Neural cell (in vitro differentiated cells): ENCODE data around the gene COTL1. TPM values are rescaled to one million over a fixed set of nuclear protein-coding genes. Genes with fewer than 3 reads are reported as not detected.

Source experiments
- H2AFZ ChIP-seq: fragments of 200-600, 300-800 bp; sonication (generic), shearing (Covaris generic); 2 replicates; pipeline ENCODE4 v1.6.0; 2014; ENCODE audit warnings: low read depth, mild to moderate bottlenecking, antibody characterized with exemption, low read length, moderate library complexity
- H3F3A ChIP-seq: fragments of 200-600 bp; shearing (Covaris generic); 2 replicates; pipeline ENCODE4 v1.6.1; 2016; ENCODE audit warnings: mild to moderate bottlenecking, moderate library complexity, mixed read lengths, antibody characterized with exemption, low read length; ENCODE audit not compliant: insufficient read depth, poor library complexity, severe bottlenecking
- H3K27ac ChIP-seq: fragments of 200-600, 300-800 bp; sonication (generic), shearing (Covaris generic); 2 replicates; pipeline ENCODE4 v1.5.1; 2014; ENCODE audit warnings: mild to moderate bottlenecking, low read length, moderate library complexity
- H3K27me3 ChIP-seq: fragments of 300-800, 200-600 bp; sonication (generic), shearing (Covaris generic); 2 replicates; pipeline ENCODE4 v1.6.0; 2014; ENCODE audit warnings: mild to moderate bottlenecking, low read depth, low read length, moderate library complexity; ENCODE audit not compliant: insufficient read depth
- H3K36me3 ChIP-seq: fragments of 300-800, 200-600 bp; sonication (generic), shearing (Covaris generic); 2 replicates; pipeline ENCODE4 v1.5.1; 2014; ENCODE audit warnings: mild to moderate bottlenecking, antibody characterized with exemption, low read length, moderate library complexity; ENCODE audit not compliant: insufficient read depth
- H3K4me2 ChIP-seq: fragments of 300-800, 200-600 bp; sonication (generic), shearing (Covaris generic); 2 replicates; pipeline ENCODE4 v1.6.0; 2014; ENCODE audit warnings: mild to moderate bottlenecking, low read length
- H3K4me3 ChIP-seq: fragments of 300-800, 200-600 bp; sonication (generic), shearing (Covaris generic); 2 replicates; pipeline ENCODE4 v1.5.1; 2014; ENCODE audit warnings: mild to moderate bottlenecking, low read length, moderate library complexity
- H3K79me2 ChIP-seq: fragments of 200-600 bp; shearing (Covaris generic); replicated peaks from 2 replicates; pipeline ENCODE4 v1.6.0; 2014; ENCODE audit warnings: mild to moderate bottlenecking, low read length, moderate library complexity; ENCODE audit not compliant: insufficient read depth
- H3K9ac ChIP-seq: fragments of 300-800, 200-600 bp; sonication (generic), shearing (Covaris generic); 2 replicates; pipeline ENCODE4 v1.6.1; 2016; ENCODE audit warnings: mild to moderate bottlenecking, low read length, mixed read lengths
- H3K9me2 ChIP-seq: fragments of 200-600 bp; shearing (Covaris generic); 2 replicates; pipeline ENCODE4 v1.6.1; 2016; ENCODE audit warnings: mild to moderate bottlenecking, low read length, mixed read lengths; ENCODE audit not compliant: insufficient read depth
- H3K9me3 ChIP-seq: fragments of 200-600, 300-800 bp; sonication (generic), shearing (Covaris generic); 2 replicates; pipeline ENCODE4 v1.6.1; 2016; ENCODE audit warnings: mild to moderate bottlenecking, mixed run types, low read length, moderate library complexity, mixed read lengths
- H4K20me1 ChIP-seq: fragments of 200-600 bp; shearing (Covaris generic); 2 replicates; pipeline ENCODE4 v1.6.1; 2016; ENCODE audit warnings: mild to moderate bottlenecking, mixed run types; ENCODE audit not compliant: insufficient read depth
- EP300 ChIP-seq: fragments of 450-650 bp; conservative IDR thresholded peaks from 2 replicates; pipeline ENCODE4 v1.6.1; 2014; ENCODE audit warnings: antibody characterized with exemption, mild to moderate bottlenecking, moderate library complexity; ENCODE audit not compliant: poor library complexity, severe bottlenecking
- EZH2 ChIP-seq: fragments of 200-600, 300-800 bp; shearing (Covaris generic), sonication (generic); IDR thresholded peaks from 2 replicates; pipeline ENCODE4 v1.6.1; 2014; ENCODE audit warnings: antibody characterized with exemption, low read length, borderline replicate concordance, mild to moderate bottlenecking; ENCODE audit not compliant: insufficient read depth, poor library complexity, severe bottlenecking
- MXI1 ChIP-seq: fragments of 450-650 bp; conservative IDR thresholded peaks from 2 replicates; pipeline ENCODE4 v1.6.1; 2014; ENCODE audit warnings: antibody characterized with exemption, mild to moderate bottlenecking; ENCODE audit not compliant: poor library complexity, severe bottlenecking
- POLR2AphosphoS5 ChIP-seq: IDR thresholded peaks from 2 replicates; pipeline ENCODE4 v1.6.1; 2012
- RAD21 ChIP-seq: fragments of 450-650 bp; conservative IDR thresholded peaks from 2 replicates; pipeline ENCODE4 v1.6.1; 2014; ENCODE audit warnings: antibody characterized with exemption, mild to moderate bottlenecking, moderate library complexity
- REST ChIP-seq: IDR thresholded peaks from 2 replicates; pipeline ENCODE4 v1.6.1; 2012; ENCODE audit warnings: borderline replicate concordance
- SMC3 ChIP-seq: fragments of 450-650 bp; conservative IDR thresholded peaks from 2 replicates; pipeline ENCODE4 v1.6.1; 2014; ENCODE audit warnings: antibody characterized with exemption, mild to moderate bottlenecking, moderate library complexity; ENCODE audit not compliant: poor library complexity
- TAF1 ChIP-seq: IDR thresholded peaks from 2 replicates; pipeline ENCODE4 v1.6.1; 2012; ENCODE audit warnings: low read depth
- polyA plus RNA-seq: library from polyadenylated mRNA; depleted of rRNA; stranded (reverse); fragments of >200 nt; gene quantifications from 2 replicates; pipeline ENCODE4 v1.2.3, GENCODE V29; 2014
- TF ChIP-seq, protein P1 (sequence below): fragments of 450-650 bp; IDR thresholded peaks from 2 replicates; pipeline ENCODE4 v1.5.1; 2014; ENCODE audit warnings: antibody characterized with exemption, mild to moderate bottlenecking, moderate library complexity; ENCODE audit not compliant: poor library complexity, severe bottlenecking

The COTL1 gene
- polyA plus RNA-seq, 1 donor from 2014 or later = 86.6 TPM

- Histone ChIP-seq H3K79me2 (no peaks in the 10 kb centered on the region), H2AFZ (no peak overlapping the region), H3K9me2 (no peaks in the 10 kb centered on the region), H3K36me3 (no peaks in the 10 kb centered on the region), H3K4me2 (no peak overlapping the region), H3K9me3 (no peaks in the 10 kb centered on the region), H3K9ac (no peak overlapping the region), H3K4me3 (peak overlapping the region; percentile 81), H3K27me3 (no peaks in the 10 kb centered on the region), H4K20me1 (no peaks in the 10 kb centered on the region), H3K27ac (no peak overlapping the region), H3F3A (no peaks in the 10 kb centered on the region)
- TF ChIP-seq, protein P1, sequence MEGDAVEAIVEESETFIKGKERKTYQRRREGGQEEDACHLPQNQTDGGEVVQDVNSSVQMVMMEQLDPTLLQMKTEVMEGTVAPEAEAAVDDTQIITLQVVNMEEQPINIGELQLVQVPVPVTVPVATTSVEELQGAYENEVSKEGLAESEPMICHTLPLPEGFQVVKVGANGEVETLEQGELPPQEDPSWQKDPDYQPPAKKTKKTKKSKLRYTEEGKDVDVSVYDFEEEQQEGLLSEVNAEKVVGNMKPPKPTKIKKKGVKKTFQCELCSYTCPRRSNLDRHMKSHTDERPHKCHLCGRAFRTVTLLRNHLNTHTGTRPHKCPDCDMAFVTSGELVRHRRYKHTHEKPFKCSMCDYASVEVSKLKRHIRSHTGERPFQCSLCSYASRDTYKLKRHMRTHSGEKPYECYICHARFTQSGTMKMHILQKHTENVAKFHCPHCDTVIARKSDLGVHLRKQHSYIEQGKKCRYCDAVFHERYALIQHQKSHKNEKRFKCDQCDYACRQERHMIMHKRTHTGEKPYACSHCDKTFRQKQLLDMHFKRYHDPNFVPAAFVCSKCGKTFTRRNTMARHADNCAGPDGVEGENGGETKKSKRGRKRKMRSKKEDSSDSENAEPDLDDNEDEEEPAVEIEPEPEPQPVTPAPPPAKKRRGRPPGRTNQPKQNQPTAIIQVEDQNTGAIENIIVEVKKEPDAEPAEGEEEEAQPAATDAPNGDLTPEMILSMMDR = no peak
- TF ChIP-seq SMC3 (no peak), MXI1 (no peak), POLR2AphosphoS5 (no peak), EZH2 (no peak), REST (no peak), TAF1 (no peak)
These were observed 32.4 kb upstream of the COTL1 start for GRCh38 chr16:84650062-84650991.

DNA sequence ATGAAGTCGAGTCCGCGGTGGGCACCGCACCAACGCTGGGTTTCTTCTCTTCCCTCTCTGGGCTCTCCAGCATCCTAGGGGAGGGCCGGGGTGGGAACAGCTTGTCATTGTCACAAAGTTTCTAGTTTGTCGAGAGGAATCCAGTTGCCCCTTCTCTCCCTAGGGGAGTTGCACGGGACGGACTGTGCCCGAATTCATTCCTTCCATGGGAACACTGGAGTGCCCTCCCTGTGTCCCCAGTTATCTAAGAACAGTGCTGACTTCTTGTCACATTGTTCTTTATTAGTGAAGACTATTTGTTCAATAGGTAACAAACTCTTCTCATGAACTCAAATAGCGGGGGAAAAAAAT lies 31.6 kb upstream of the COTL1 start:
- peak overlapping the region; percentile 68 for H3K9ac ChIP-seq
- TF ChIP-seq SMC3 (no peak), EZH2 (no peak), RAD21 (no peak), POLR2AphosphoS5 (no peak), REST (no peak), MXI1 (no peak), EP300 (no peak), TAF1 (no peak)
- TF ChIP-seq, protein P1 = no peak
- H3K79me2 ChIP-seq = no peaks in the 10 kb centered on the region
- H2AFZ ChIP-seq = no peak overlapping the region
- no peak overlapping the region for H3K27ac ChIP-seq
- H3F3A ChIP-seq = no peaks in the 10 kb centered on the region
- H3K4me2 ChIP-seq = peak overlapping the region; percentile 77
- H3K27me3 ChIP-seq = no peaks in the 10 kb centered on the region
- no peaks in the 10 kb centered on the region for H3K9me2 ChIP-seq
- H4K20me1 ChIP-seq = no peaks in the 10 kb centered on the region
- H3K36me3 ChIP-seq = no peaks in the 10 kb centered on the region
- no peaks in the 10 kb centered on the region for H3K9me3 ChIP-seq
- peak overlapping the region; percentile 81 for H3K4me3 ChIP-seq
